GM23338 (cell line): ENCODE measurements around the gene NPHP1. TPM values are rescaled to one million over a fixed set of nuclear protein-coding genes. Genes with fewer than 3 reads are reported as not detected.

Experiments
- ATAC-seq: fragments of 200-7000 bp; cut with Tn5 transposase; 3 replicates; pipeline ENCODE4 v1.9.1; 2020
- DNase-seq: peaks from one replicate; pipeline ENCODE4 v3.0.0-alpha.2; 2015; ENCODE audit warnings: low spot score
- H2AFZ ChIP-seq: fragments of 200-600 bp; sonication (generic); 2 replicates; pipeline ENCODE4 v1.8.0; 2016; ENCODE audit warnings: antibody characterized with exemption, mild to moderate bottlenecking, moderate library complexity
- H3F3A ChIP-seq: fragments of 200-600 bp; sonication (generic); replicated peaks from 2 replicates; pipeline ENCODE4 v1.8.0; 2017; ENCODE audit warnings: antibody characterized with exemption, mixed run types, low read depth
- H3K27ac ChIP-seq: fragments of 200-600 bp; sonication (generic); 2 replicates; pipeline ENCODE4 v1.6.1; 2016; ENCODE audit warnings: low read depth
- H3K27me3 ChIP-seq: fragments of 200-600 bp; sonication (generic); 2 replicates; pipeline ENCODE4 v1.8.0; 2016; ENCODE audit warnings: mild to moderate bottlenecking, mixed run types, moderate library complexity; ENCODE audit not compliant: insufficient read depth
- H3K36me3 ChIP-seq: fragments of 200-600 bp; sonication (generic); 2 replicates; pipeline ENCODE4 v1.8.0; 2016; ENCODE audit warnings: mild to moderate bottlenecking; ENCODE audit not compliant: insufficient read depth
- H3K4me1 ChIP-seq: fragments of 200-600 bp; sonication (generic); 2 replicates; pipeline ENCODE4 v1.8.0; 2016; ENCODE audit warnings: mild to moderate bottlenecking, moderate library complexity; ENCODE audit not compliant: insufficient read depth
- H3K4me2 ChIP-seq: fragments of 200-600 bp; sonication (generic); 2 replicates; pipeline ENCODE4 v1.7.1; 2017; ENCODE audit warnings: mixed run types
- H3K4me3 ChIP-seq: fragments of 200-600 bp; sonication (generic); 2 replicates; pipeline ENCODE4 v1.6.1; 2016; ENCODE audit warnings: mixed run types
- H3K79me2 ChIP-seq: fragments of 200-600 bp; sonication (generic); replicated peaks from 2 replicates; pipeline ENCODE4 v1.8.0; 2017; ENCODE audit warnings: mild to moderate bottlenecking; ENCODE audit not compliant: insufficient read depth
- H3K9me2 ChIP-seq: fragments of 200-600 bp; sonication (generic); 2 replicates; pipeline ENCODE4 v1.8.0; 2017; ENCODE audit not compliant: insufficient read depth
- H4K20me1 ChIP-seq: fragments of 200-600 bp; sonication (generic); replicated peaks from 2 replicates; pipeline ENCODE4 v1.8.0; 2017; ENCODE audit warnings: mild to moderate bottlenecking; ENCODE audit not compliant: insufficient read depth
- H3K27ac Mint-ChIP-seq: 2 replicates; pipeline ENCODE4 v1.8.0; 2020; ENCODE audit warnings: inconsistent platforms, mild to moderate bottlenecking, moderate library complexity, mixed read lengths
- H3K27me3 Mint-ChIP-seq: 3 replicates; pipeline ENCODE4 v1.8.0; 2022; ENCODE audit warnings: low read depth, mild to moderate bottlenecking, moderate library complexity, mixed read lengths, inconsistent platforms; ENCODE audit not compliant: insufficient read depth, poor library complexity
- H3K36me3 Mint-ChIP-seq: 3 replicates; pipeline ENCODE4 v1.8.0; 2021; ENCODE audit warnings: low read depth, mild to moderate bottlenecking, inconsistent platforms, moderate library complexity, mixed read lengths
- H3K4me1 Mint-ChIP-seq: 3 replicates; pipeline ENCODE4 v1.8.0; 2020; ENCODE audit warnings: mild to moderate bottlenecking, inconsistent platforms, mixed read lengths
- H3K4me3 Mint-ChIP-seq: 3 replicates; pipeline ENCODE4 v1.8.0; 2021; ENCODE audit warnings: moderate library complexity, mild to moderate bottlenecking, inconsistent platforms, mixed read lengths
- H3K9me3 Mint-ChIP-seq: 3 replicates; pipeline ENCODE4 v1.8.0; 2020; ENCODE audit warnings: moderate library complexity, mild to moderate bottlenecking, inconsistent platforms, mixed read lengths
- CREB1 ChIP-seq: fragments of 250-450 bp; sonication (Bioruptor Pico); IDR thresholded peaks from 2 replicates; pipeline ENCODE4 v1.5.0; 2020; ENCODE audit warnings: low read depth, mild to moderate bottlenecking, moderate library complexity
- EZH2phosphoT487 ChIP-seq: fragments of 200-600 bp; sonication (generic); IDR thresholded peaks from one replicate; pipeline ENCODE4 v1.8.1; 2018; ENCODE audit warnings: antibody characterized with exemption; ENCODE audit not compliant: unreplicated experiment
- JUNB ChIP-seq: IDR thresholded peaks from one replicate; pipeline ENCODE4 v1.6.1; 2016; ENCODE audit warnings: antibody characterized with exemption; ENCODE audit not compliant: unreplicated experiment
- POLR2AphosphoS5 ChIP-seq: IDR thresholded peaks from 2 replicates; pipeline ENCODE4 v1.6.1; 2016; ENCODE audit warnings: antibody characterized with exemption, low read depth
- STAT1 ChIP-seq: IDR thresholded peaks from one replicate; pipeline ENCODE4 v1.6.1; 2016; ENCODE audit warnings: antibody characterized with exemption; ENCODE audit not compliant: unreplicated experiment
- ZNF114 ChIP-seq: fragments of 250-450 bp; sonication (Bioruptor Pico); IDR thresholded peaks from 2 replicates; pipeline ENCODE4 v1.5.0; 2020; ENCODE audit warnings: mild to moderate bottlenecking, moderate library complexity
- ZNF331 ChIP-seq: fragments of 250-450 bp; sonication (Bioruptor Pico); IDR thresholded peaks from 2 replicates; pipeline ENCODE4 v1.5.0; 2020; ENCODE audit warnings: low read depth, mild to moderate bottlenecking, moderate library complexity
- polyA plus RNA-seq: library from polyadenylated mRNA; unstranded; fragments of >200 nt; fragmentation: Nextera tagmentation; extraction: Ambion mirVana; gene quantifications from 2 replicates; pipeline ENCODE4 v1.2.1, GENCODE V29; 2016
- total RNA-seq: library from RNA; depleted of rRNA; stranded (reverse); fragments of >200 nt; shearing (Covaris generic); gene quantifications from 2 replicates; pipeline ENCODE4 v1.2.3, GENCODE V29; 2014
- TF ChIP-seq, protein P1 (sequence below): fragments of 250-450 bp; sonication (Bioruptor Pico); IDR thresholded peaks from 2 replicates; pipeline ENCODE4 v1.5.0; 2020; ENCODE audit warnings: mild to moderate bottlenecking, moderate library complexity
- TF ChIP-seq, protein P2 (sequence below): IDR thresholded peaks from one replicate; pipeline ENCODE4 v1.6.1; 2018; ENCODE audit warnings: antibody characterized with exemption; ENCODE audit not compliant: unreplicated experiment

NPHP1 gene
- total and polyA plus RNA-seq, 2 experiments from 2014 or later, result 4.6 to 10.0 TPM

DNA sequence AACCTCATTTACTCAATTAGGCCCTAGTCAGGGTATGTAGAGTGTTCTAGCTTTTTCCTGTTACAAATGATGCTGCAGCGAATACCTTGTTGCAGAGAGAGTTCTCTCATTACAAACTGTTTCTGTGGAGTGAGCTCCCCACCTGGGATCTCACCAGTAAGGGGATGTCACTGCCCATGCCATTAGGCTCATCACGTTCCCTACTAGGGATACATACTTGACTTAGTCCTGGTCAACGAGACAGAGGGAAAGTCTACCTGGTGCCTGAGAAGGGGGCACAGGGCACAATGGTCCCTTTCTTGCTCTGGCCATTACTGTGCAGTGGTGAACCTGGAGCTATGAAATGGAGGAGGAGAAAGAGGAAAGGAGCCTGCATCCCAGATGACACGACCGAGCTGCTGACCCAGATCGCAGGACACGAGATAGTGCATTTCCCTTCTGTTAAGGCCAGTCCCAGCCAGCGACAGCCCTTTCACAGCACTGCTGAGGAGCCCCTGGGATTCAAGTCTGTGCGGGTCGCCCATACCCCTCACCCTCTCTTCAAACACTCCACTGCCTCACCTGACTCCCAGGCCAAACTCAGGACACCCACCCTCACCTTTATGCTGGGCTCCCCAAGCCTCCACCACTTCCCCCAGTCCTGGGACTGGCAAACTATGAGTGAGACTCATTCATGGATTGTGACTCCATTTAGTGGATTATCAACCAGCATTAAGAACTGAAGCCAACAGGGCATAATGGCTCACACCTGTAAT is 105.2 kb downstream of the NPHP1 start:
- no peaks in the 10 kb centered on the region for H3K36me3 ChIP-seq
- no peaks in the 10 kb centered on the region for H3K9me2 ChIP-seq
- H3K4me1 ChIP-seq, result no peaks in the 10 kb centered on the region
- Mint-ChIP-seq H3K9me3 (no peaks in the 10 kb centered on the region; the same call in 2 of the 3 replicates), H3K27ac (no peak overlapping the region), H3K27me3 (peaks cover 4% of the 10 kb centered on the region), H3K4me1 (peaks cover 9% of the 10 kb centered on the region; the same call in 2 of the 3 replicates), H3K4me3 (no peak overlapping the region), H3K36me3 (no peaks in the 10 kb centered on the region)
- no peaks in the 10 kb centered on the region for H3F3A ChIP-seq
- H3K27ac ChIP-seq, result no peak overlapping the region
- H4K20me1 ChIP-seq, result no peaks in the 10 kb centered on the region
- H2AFZ ChIP-seq, result no peak overlapping the region
- TF ChIP-seq POLR2AphosphoS5 (no peak), EZH2phosphoT487 (no peak), ZNF331 (no peak), STAT1 (no peak), JUNB (no peak), CREB1 (no peak), ZNF114 (no peak)
- TF ChIP-seq, protein P1, sequence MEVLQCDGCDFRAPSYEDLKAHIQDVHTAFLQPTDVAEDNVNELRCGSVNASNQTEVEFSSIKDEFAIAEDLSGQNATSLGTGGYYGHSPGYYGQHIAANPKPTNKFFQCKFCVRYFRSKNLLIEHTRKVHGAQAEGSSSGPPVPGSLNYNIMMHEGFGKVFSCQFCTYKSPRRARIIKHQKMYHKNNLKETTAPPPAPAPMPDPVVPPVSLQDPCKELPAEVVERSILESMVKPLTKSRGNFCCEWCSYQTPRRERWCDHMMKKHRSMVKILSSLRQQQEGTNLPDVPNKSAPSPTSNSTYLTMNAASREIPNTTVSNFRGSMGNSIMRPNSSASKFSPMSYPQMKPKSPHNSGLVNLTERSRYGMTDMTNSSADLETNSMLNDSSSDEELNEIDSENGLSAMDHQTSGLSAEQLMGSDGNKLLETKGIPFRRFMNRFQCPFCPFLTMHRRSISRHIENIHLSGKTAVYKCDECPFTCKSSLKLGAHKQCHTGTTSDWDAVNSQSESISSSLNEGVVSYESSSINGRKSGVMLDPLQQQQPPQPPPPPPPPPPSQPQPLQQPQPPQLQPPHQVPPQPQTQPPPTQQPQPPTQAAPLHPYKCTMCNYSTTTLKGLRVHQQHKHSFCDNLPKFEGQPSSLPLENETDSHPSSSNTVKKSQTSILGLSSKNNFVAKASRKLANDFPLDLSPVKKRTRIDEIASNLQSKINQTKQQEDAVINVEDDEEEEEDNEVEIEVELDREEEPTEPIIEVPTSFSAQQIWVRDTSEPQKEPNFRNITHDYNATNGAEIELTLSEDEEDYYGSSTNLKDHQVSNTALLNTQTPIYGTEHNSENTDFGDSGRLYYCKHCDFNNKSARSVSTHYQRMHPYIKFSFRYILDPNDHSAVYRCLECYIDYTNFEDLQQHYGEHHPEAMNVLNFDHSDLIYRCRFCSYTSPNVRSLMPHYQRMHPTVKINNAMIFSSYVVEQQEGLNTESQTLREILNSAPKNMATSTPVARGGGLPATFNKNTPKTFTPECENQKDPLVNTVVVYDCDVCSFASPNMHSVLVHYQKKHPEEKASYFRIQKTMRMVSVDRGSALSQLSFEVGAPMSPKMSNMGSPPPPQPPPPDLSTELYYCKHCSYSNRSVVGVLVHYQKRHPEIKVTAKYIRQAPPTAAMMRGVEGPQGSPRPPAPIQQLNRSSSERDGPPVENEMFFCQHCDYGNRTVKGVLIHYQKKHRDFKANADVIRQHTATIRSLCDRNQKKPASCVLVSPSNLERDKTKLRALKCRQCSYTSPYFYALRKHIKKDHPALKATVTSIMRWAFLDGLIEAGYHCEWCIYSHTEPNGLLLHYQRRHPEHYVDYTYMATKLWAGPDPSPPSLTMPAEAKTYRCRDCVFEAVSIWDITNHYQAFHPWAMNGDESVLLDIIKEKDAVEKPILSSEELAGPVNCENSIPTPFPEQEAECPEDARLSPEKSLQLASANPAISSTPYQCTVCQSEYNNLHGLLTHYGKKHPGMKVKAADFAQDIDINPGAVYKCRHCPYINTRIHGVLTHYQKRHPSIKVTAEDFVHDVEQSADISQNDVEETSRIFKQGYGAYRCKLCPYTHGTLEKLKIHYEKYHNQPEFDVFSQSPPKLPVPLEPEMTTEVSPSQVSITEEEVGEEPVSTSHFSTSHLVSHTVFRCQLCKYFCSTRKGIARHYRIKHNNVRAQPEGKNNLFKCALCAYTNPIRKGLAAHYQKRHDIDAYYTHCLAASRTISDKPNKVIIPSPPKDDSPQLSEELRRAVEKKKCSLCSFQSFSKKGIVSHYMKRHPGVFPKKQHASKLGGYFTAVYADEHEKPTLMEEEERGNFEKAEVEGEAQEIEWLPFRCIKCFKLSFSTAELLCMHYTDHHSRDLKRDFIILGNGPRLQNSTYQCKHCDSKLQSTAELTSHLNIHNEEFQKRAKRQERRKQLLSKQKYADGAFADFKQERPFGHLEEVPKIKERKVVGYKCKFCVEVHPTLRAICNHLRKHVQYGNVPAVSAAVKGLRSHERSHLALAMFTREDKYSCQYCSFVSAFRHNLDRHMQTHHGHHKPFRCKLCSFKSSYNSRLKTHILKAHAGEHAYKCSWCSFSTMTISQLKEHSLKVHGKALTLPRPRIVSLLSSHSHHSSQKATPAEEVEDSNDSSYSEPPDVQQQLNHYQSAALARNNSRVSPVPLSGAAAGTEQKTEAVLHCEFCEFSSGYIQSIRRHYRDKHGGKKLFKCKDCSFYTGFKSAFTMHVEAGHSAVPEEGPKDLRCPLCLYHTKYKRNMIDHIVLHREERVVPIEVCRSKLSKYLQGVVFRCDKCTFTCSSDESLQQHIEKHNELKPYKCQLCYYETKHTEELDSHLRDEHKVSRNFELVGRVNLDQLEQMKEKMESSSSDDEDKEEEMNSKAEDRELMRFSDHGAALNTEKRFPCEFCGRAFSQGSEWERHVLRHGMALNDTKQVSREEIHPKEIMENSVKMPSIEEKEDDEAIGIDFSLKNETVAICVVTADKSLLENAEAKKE (CRISPR knock-in tag), result no peak
- TF ChIP-seq, protein P2, sequence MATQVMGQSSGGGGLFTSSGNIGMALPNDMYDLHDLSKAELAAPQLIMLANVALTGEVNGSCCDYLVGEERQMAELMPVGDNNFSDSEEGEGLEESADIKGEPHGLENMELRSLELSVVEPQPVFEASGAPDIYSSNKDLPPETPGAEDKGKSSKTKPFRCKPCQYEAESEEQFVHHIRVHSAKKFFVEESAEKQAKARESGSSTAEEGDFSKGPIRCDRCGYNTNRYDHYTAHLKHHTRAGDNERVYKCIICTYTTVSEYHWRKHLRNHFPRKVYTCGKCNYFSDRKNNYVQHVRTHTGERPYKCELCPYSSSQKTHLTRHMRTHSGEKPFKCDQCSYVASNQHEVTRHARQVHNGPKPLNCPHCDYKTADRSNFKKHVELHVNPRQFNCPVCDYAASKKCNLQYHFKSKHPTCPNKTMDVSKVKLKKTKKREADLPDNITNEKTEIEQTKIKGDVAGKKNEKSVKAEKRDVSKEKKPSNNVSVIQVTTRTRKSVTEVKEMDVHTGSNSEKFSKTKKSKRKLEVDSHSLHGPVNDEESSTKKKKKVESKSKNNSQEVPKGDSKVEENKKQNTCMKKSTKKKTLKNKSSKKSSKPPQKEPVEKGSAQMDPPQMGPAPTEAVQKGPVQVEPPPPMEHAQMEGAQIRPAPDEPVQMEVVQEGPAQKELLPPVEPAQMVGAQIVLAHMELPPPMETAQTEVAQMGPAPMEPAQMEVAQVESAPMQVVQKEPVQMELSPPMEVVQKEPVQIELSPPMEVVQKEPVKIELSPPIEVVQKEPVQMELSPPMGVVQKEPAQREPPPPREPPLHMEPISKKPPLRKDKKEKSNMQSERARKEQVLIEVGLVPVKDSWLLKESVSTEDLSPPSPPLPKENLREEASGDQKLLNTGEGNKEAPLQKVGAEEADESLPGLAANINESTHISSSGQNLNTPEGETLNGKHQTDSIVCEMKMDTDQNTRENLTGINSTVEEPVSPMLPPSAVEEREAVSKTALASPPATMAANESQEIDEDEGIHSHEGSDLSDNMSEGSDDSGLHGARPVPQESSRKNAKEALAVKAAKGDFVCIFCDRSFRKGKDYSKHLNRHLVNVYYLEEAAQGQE, result no peak
- DNase-seq (no peak), ATAC-seq (no peak)
- H3K27me3 ChIP-seq, result no peaks in the 10 kb centered on the region
- H3K4me2 ChIP-seq, result no peak overlapping the region
- H3K4me3 ChIP-seq, result no peak overlapping the region
- H3K79me2 ChIP-seq, result no peaks in the 10 kb centered on the region
